Prostate gland (tissue), 2 donors: ENCODE data around the gene NDOR1.

Source experiments
- CTCF ChIP-seq, 4 experiments: fragments of 200-600 bp in 2 of 4; fragments of 450-650 bp in 2 of 4; sonication (generic) in 2 of 4; IDR thresholded peaks; 1 replicate in 3 of 4; 2 replicates in 1 of 4; pipeline ENCODE4 v1.5.1; 2016 to 2019; ENCODE audit warnings: antibody characterized with exemption in 4 of 4, mild to moderate bottlenecking in 2 of 4, moderate library complexity in 2 of 4
- POLR2A ChIP-seq: fragments of 450-650 bp; IDR thresholded peaks from one replicate; pipeline ENCODE4 v1.6.1; 2016; ENCODE audit warnings: antibody characterized with exemption, mild to moderate bottlenecking
- POLR2AphosphoS5 ChIP-seq: sonication (generic); formaldehyde crosslinking; IDR thresholded peaks from one replicate; pipeline ENCODE4 v1.6.1; 2017; ENCODE audit warnings: antibody characterized with exemption

- TF ChIP-seq CTCF (IDR thresholded peaks at IDR 0.05) (no peak), POLR2A (no peak), POLR2AphosphoS5 (no peak)
Observed at GRCh38 chr9:137228506-137228967, 23.0 kb downstream of the NDOR1 start.
